Measurements from ENCODE around the gene PHLPP2. TPM values are rescaled to one million over a fixed set of nuclear protein-coding genes. Genes with fewer than 3 reads are reported as not detected.

Gene PHLPP2, protein sequence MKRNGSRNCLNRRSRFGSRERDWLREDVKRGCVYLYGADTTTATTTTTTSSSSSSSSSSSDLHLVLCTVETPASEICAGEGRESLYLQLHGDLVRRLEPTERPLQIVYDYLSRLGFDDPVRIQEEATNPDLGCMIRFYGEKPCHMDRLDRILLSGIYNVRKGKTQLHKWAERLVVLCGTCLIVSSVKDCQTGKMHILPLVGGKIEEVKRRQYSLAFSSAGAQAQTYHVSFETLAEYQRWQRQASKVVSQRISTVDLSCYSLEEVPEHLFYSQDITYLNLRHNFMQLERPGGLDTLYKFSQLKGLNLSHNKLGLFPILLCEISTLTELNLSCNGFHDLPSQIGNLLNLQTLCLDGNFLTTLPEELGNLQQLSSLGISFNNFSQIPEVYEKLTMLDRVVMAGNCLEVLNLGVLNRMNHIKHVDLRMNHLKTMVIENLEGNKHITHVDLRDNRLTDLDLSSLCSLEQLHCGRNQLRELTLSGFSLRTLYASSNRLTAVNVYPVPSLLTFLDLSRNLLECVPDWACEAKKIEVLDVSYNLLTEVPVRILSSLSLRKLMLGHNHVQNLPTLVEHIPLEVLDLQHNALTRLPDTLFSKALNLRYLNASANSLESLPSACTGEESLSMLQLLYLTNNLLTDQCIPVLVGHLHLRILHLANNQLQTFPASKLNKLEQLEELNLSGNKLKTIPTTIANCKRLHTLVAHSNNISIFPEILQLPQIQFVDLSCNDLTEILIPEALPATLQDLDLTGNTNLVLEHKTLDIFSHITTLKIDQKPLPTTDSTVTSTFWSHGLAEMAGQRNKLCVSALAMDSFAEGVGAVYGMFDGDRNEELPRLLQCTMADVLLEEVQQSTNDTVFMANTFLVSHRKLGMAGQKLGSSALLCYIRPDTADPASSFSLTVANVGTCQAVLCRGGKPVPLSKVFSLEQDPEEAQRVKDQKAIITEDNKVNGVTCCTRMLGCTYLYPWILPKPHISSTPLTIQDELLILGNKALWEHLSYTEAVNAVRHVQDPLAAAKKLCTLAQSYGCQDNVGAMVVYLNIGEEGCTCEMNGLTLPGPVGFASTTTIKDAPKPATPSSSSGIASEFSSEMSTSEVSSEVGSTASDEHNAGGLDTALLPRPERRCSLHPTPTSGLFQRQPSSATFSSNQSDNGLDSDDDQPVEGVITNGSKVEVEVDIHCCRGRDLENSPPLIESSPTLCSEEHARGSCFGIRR (N-terminal part only)
- 1 to 10 TPM; 8.7 to 9.4 TPM for total RNA-seq

GRCh38 chr16:71724320-71724751 lies at the start of gene PHLPP2:
Gene PHLPP2, minus strand, starts transcription at chr16:71724701. Its CDS starts 9,906 bp downstream, at chr16:71714795.
- Mint-ChIP-seq H3K27ac (peak within 1 kb of the TSS; percentile 52), H3K4me3 (peak within 1 kb of the TSS; percentile 82), H3K9me3 (no peaks in the 10 kb centered on the region), H3K36me3 (ENCODE audit: low read depth) (peaks cover 5% of the 10 kb centered on the region), H3K4me1 (peaks cover 11% of the 10 kb centered on the region), H3K27me3 (no peaks in the 10 kb centered on the region)
- no peak for ATAC-seq (replicated peaks)

GRCh38 chr16:71771571-71771970 lies 47.1 kb upstream of the PHLPP2 start:
- Mint-ChIP-seq H3K27me3 (no peaks in the 10 kb centered on the region), H3K36me3 (ENCODE audit: low read depth) (peaks cover 99% of the 10 kb centered on the region), H3K4me3 (no peak overlapping the region), H3K27ac (no peak overlapping the region), H3K4me1 (peaks cover 16% of the 10 kb centered on the region), H3K9me3 (no peaks in the 10 kb centered on the region)
- ATAC-seq (replicated peaks): no peak

- Mint-ChIP-seq H3K36me3 (ENCODE audit: low read depth) (peaks cover 99% of the 10 kb centered on the region), H3K27me3 (no peaks in the 10 kb centered on the region), H3K27ac (no peak overlapping the region), H3K9me3 (no peaks in the 10 kb centered on the region), H3K4me3 (no peak overlapping the region), H3K4me1 (peaks cover 17% of the 10 kb centered on the region)
- ATAC-seq (replicated peaks): no peak
Observed at GRCh38 chr16:71769222-71769621, 44.7 kb upstream of the PHLPP2 start.

- peaks cover 100% of the 10 kb centered on the region for H3K36me3 Mint-ChIP-seq (ENCODE audit: low read depth)
- no peaks in the 10 kb centered on the region for H3K27me3 Mint-ChIP-seq
- H3K4me1 Mint-ChIP-seq: peaks cover 17% of the 10 kb centered on the region
- peak overlapping the region; percentile 57 for H3K27ac Mint-ChIP-seq
- H3K9me3 Mint-ChIP-seq: no peaks in the 10 kb centered on the region
- ATAC-seq (replicated peaks): no peak
- H3K4me3 Mint-ChIP-seq: no peak overlapping the region
Observed at GRCh38 chr16:71767060-71767900, 42.8 kb upstream of the PHLPP2 start.

DNA sequence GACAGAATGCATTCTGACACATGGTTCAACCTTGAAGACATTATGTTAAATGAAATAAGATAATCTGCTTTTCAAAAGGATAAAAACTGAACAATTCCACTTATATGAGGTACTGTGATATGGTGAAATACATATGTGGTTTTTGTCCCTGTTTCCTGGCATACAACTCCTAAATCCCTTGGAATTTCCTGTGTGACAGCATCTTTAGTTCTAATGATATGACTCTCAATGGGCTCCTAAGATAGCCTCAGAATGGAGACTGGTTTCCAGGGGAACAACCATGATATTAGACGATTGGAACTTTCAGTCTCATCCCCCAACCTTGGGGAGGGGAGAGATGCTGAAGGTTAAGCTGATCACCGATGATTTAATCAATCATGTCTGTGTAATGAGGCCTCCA lies 37.7 kb upstream of the PHLPP2 start:
- H3K36me3 Mint-ChIP-seq (ENCODE audit: low read depth): peaks cover 99% of the 10 kb centered on the region
- H3K9me3 Mint-ChIP-seq: no peaks in the 10 kb centered on the region

DNA sequence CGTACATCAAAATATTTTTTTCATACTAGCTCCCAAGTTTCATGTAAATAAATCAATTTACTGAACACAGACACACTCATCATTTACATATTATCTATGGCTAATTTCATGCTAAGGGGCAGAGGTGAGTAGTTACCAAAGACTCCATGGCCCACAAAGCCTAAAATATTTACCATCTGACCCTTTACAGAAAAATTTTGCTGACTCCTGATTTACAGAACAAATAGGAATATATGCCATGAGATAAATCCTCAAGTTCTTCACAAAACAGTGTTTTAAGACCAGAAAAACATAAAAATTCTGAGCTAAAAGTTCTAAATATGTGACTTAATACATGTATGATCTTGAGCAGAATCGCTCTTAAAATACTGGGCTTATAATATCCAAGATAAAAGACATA lies 36.6 kb upstream of the PHLPP2 start:
- Mint-ChIP-seq H3K36me3 (ENCODE audit: low read depth) (peaks cover 99% of the 10 kb centered on the region), H3K27ac (no peak overlapping the region), H3K4me1 (peaks cover under 1% of the 10 kb centered on the region), H3K4me3 (no peak overlapping the region), H3K27me3 (no peaks in the 10 kb centered on the region), H3K9me3 (no peaks in the 10 kb centered on the region)
- no peak for ATAC-seq (replicated peaks)

More for the DNA sequence above, 37.7 kb upstream of the PHLPP2 start:
- Mint-ChIP-seq H3K27ac (no peak overlapping the region), H3K27me3 (no peaks in the 10 kb centered on the region), H3K4me1 (peaks cover 12% of the 10 kb centered on the region), H3K4me3 (no peak overlapping the region)
- no peak for ATAC-seq (replicated peaks)

DNA sequence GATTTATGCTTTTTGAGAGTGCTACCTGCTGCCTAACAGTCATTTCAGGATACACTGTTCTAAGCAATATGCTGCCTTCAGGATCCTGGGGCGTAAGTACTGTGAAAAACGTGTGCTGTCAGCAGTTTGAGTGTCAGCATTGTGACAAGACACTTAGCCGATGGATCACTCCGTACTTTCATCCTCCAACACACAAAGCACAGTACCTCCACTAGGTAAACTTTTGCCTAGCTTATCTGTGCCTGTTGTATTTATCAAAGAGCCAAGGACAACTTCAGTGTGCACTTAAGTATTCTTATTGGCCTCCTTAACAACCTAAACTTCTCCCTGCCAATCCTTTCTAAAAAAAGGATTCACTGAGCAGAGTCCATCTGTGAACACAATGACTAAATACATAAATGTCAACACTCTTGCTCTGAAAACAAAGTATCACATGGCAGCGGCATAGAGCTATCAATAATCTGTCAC lies 33.8 kb upstream of the PHLPP2 start:
- ATAC-seq (replicated peaks): peak; percentile 56
- Mint-ChIP-seq H3K9me3 (no peaks in the 10 kb centered on the region), H3K27ac (peak overlapping the region; percentile 50), H3K27me3 (no peaks in the 10 kb centered on the region), H3K4me1 (peaks cover 5% of the 10 kb centered on the region), H3K36me3 (ENCODE audit: low read depth) (peaks cover 99% of the 10 kb centered on the region), H3K4me3 (no peak overlapping the region)

DNA sequence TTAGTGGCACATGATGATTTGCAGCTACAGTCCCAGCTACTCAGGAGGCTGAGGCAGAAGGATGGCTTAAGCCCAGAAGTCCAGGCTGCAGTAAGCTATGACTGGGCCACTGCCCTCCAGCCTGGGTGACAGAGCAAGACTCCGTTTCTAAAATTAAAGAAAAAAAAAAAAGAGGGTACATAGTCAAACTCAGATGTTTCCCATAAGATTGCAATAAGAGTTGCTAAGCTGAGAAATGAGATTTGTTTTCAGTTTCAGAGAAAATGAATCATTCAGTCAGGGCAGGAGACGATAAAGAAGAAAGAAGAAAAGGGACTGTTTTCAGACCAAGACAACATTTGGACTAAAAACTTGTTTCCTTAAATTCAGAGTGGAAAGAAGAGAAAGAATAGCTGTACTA lies 30.2 kb upstream of the PHLPP2 start:
- no peaks in the 10 kb centered on the region for H3K9me3 Mint-ChIP-seq
- H3K27me3 Mint-ChIP-seq: no peaks in the 10 kb centered on the region
- peaks cover 95% of the 10 kb centered on the region for H3K36me3 Mint-ChIP-seq (ENCODE audit: low read depth)
- H3K4me1 Mint-ChIP-seq: peaks cover 5% of the 10 kb centered on the region
- no peak overlapping the region for H3K4me3 Mint-ChIP-seq
- peak; percentile 87 for ATAC-seq (replicated peaks)
- H3K27ac Mint-ChIP-seq: peak overlapping the region; percentile 77

- H3K27me3 Mint-ChIP-seq: no peaks in the 10 kb centered on the region
- ATAC-seq (replicated peaks): no peak
- H3K4me1 Mint-ChIP-seq: peaks cover 5% of the 10 kb centered on the region
- peaks cover 93% of the 10 kb centered on the region for H3K36me3 Mint-ChIP-seq (ENCODE audit: low read depth)
- peak overlapping the region; percentile 77 for H3K27ac Mint-ChIP-seq
- H3K9me3 Mint-ChIP-seq: no peaks in the 10 kb centered on the region
- no peak overlapping the region for H3K4me3 Mint-ChIP-seq
Observed at GRCh38 chr16:71754108-71754507, 29.6 kb upstream of the PHLPP2 start.

DNA sequence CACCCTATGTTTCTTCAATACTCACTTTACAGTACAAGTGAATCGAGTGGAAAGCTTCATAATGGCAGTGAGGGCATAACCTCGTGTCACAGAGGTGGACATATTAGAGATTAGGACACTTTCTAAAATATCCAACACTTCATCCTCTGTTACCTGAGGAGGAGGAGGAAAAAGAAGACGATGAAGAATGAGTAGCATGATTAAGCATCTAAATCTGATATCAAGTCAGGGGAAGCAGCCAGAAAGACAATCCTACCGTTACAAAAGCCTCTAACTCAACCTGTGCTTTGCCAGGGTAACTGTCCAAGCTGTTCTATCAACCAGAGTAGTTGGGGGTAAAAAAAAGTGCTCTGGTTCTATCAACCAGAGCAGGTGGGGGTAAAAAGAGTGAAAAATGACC lies 23.7 kb upstream of the PHLPP2 start:
- H3K4me3 Mint-ChIP-seq: no peak overlapping the region
- H3K27me3 Mint-ChIP-seq: no peaks in the 10 kb centered on the region
- no peak for ATAC-seq (replicated peaks)
- peaks cover 4% of the 10 kb centered on the region for H3K4me1 Mint-ChIP-seq
- peak overlapping the region; percentile 37 for H3K27ac Mint-ChIP-seq
- H3K36me3 Mint-ChIP-seq (ENCODE audit: low read depth): peaks cover 92% of the 10 kb centered on the region
- no peaks in the 10 kb centered on the region for H3K9me3 Mint-ChIP-seq

DNA sequence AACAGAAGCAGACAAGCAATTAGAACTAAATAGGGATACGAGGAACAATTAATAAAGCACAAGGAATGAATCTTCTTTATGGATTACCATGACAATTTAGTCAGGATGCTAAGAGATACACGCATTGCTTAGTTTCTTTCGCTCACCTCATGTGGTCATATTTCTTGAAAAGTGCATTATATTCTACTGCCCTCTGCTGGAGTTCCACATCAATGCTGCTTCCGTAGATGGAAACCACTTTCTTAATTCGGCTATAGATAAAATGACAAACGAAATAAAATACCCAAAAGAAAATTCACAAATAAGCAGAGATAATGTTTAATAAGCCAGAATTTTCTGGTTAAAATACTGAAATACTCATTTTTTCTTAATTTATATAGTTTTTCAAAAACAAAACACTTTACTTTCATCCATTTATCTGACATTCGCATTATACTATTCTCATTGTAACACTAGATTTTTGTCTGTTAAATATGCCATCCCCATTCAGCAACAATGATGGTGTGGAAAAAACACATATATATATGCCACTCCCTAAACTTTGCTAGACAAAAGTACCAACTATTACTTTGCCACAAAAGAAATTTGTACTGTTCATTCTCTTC lies 22.0 kb upstream of the PHLPP2 start:
- ATAC-seq (replicated peaks): no peak
- Mint-ChIP-seq H3K4me1 (peaks cover 4% of the 10 kb centered on the region), H3K9me3 (no peaks in the 10 kb centered on the region), H3K4me3 (no peak overlapping the region), H3K27ac (no peak overlapping the region), H3K27me3 (no peaks in the 10 kb centered on the region), H3K36me3 (ENCODE audit: low read depth) (peaks cover 93% of the 10 kb centered on the region)

GRCh38 chr16:71738855-71739254 lies 14.4 kb upstream of the PHLPP2 start:
- no peak for ATAC-seq (replicated peaks)
- H3K4me1 Mint-ChIP-seq: no peaks in the 10 kb centered on the region
- H3K36me3 Mint-ChIP-seq (ENCODE audit: low read depth): peaks cover 96% of the 10 kb centered on the region
- no peaks in the 10 kb centered on the region for H3K9me3 Mint-ChIP-seq
- no peak overlapping the region for H3K27ac Mint-ChIP-seq
- H3K27me3 Mint-ChIP-seq: no peaks in the 10 kb centered on the region
- H3K4me3 Mint-ChIP-seq: no peak overlapping the region

- Mint-ChIP-seq H3K27ac (no peak overlapping the region), H3K36me3 (ENCODE audit: low read depth) (peaks cover 96% of the 10 kb centered on the region), H3K4me1 (no peaks in the 10 kb centered on the region), H3K27me3 (no peaks in the 10 kb centered on the region), H3K4me3 (no peak overlapping the region), H3K9me3 (no peaks in the 10 kb centered on the region)
- no peak for ATAC-seq (replicated peaks)
Observed at GRCh38 chr16:71737501-71737900, 13.0 kb upstream of the PHLPP2 start.
